Islet of Langerhans (tissue), 1 donor: ENCODE measurements around the gene GPC1.
"Not testable (repeated sequence)": the region's sequence is repeated elsewhere in the genome, so short reads cannot be mapped to it uniquely, and the experiment has no call there.

Source experiments
- FAIRE-seq: peaks from one replicate; lab custom pipeline; 2011; peaks lifted over from hg19 to GRCh38; lab: Jason Lieb, UNC

GPC1 gene, protein sequence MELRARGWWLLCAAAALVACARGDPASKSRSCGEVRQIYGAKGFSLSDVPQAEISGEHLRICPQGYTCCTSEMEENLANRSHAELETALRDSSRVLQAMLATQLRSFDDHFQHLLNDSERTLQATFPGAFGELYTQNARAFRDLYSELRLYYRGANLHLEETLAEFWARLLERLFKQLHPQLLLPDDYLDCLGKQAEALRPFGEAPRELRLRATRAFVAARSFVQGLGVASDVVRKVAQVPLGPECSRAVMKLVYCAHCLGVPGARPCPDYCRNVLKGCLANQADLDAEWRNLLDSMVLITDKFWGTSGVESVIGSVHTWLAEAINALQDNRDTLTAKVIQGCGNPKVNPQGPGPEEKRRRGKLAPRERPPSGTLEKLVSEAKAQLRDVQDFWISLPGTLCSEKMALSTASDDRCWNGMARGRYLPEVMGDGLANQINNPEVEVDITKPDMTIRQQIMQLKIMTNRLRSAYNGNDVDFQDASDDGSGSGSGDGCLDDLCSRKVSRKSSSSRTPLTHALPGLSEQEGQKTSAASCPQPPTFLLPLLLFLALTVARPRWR

DNA sequence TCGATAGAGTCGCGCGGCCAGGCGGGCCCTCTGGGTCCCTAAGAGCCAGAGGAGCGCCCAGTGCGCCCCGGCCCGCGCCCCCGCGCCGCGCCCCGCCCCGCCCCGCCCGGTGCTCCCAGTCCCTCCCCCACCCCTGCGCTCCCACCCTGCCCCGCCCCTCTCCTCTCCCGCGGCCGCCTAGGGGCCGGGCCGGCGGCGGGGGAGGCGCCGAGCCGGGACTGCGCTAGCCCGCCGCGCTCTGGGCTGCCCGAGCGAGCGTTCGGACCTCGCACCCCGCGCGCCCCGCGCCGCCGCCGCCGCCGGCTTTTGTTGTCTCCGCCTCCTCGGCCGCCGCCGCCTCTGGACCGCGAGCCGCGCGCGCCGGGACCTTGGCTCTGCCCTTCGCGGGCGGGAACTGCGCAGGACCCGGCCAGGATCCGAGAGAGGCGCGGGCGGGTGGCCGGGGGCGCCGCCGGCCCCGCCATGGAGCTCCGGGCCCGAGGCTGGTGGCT is at the start of gene GPC1:
GPC1 (plus strand) TSS at position 207 of the 491 bp plus-strand sequence; CDS start at position 463, 256 bp downstream.
- FAIRE-seq: no peak

DNA sequence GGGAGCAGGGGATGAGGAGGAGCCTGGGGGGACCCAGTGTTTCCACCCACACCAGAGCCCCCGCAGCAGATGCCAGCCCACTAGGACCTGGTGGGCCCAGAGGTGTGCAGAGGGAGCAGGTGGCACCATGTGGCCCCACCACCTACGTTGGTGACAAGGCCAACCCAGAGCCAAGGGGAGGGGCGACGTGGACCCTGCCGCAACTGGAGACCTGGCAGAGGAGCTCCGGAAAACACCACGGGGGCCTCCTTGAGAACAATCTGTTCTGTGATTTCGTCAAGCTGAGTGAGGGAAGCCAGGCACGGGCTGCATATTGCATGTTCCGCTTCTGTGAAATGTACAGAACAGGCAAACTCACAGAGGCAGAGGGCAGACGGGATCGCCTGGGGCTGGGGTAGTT is 49.1 kb upstream of the GPC1 start:
- FAIRE-seq: no peak

DNA sequence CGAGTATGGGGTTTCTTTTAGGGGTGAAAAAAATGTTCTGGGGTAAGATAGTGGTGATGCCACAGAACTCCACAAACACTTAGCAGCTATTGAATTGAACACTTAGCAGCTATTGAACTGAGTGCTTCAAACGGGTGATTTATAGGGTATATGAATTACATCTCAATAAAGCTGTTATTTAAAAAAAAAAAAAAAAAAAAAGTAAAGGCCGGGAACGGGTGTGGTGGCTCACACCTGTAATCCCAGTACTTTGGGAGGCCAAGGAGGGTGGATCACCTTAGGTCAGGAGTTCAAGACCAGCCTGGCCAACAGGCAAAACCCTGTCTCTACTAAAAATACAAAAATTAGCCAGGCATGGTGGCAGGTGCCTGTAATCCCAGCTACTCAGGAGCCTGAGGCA is 48.7 kb upstream of the GPC1 start:
- FAIRE-seq: not testable (repeated sequence)

DNA sequence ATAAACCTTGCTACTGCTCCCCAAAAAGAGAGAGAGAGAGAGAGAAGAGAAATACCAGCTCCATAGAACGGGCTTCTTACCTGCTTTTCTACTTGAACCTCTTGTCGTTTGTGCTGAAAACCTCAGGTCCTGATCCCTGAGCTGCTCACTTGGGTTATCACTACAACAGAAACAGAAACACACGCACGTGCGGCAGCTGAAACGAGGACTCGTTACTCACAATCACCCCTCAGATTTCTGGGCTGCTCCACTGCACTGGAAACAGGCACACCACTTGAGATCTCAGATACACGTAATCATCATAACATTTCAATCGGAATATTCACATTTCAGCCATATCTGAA is 48.2 kb upstream of the GPC1 start:
- no peak for FAIRE-seq

DNA sequence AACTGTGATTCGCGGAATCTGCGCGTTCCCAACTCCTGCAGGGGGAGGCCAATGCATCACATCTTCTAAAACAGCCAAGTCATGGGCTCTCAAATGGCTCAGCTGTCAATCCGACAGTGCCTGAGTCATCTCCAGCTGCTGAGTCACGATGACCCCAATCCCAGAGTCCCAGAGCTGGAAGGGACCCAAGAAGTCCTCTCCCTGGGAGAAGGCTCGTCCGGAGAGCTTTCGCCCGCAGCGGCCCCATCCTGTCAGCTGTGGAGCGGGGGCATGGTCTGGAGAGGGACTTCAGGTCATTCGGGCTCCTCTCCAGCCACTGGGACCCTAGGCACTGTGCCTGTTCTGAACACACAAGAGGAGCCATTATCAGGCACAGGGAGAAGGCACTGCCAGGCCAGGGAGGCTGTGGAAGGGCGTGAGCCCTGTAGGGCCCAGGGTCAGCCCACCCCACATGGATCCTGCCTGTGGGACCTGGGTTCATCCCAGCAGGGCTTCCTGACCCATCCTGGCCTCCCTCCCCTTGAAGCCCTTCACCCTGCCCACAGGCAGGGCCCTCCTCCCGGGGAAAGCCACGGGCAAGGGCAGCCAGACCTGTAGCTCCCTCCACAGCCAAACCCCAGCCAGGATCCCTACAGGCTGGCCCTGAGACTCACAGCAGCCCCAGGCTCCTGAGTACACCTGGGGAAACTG is 47.6 kb upstream of the GPC1 start:
- FAIRE-seq: no peak

DNA sequence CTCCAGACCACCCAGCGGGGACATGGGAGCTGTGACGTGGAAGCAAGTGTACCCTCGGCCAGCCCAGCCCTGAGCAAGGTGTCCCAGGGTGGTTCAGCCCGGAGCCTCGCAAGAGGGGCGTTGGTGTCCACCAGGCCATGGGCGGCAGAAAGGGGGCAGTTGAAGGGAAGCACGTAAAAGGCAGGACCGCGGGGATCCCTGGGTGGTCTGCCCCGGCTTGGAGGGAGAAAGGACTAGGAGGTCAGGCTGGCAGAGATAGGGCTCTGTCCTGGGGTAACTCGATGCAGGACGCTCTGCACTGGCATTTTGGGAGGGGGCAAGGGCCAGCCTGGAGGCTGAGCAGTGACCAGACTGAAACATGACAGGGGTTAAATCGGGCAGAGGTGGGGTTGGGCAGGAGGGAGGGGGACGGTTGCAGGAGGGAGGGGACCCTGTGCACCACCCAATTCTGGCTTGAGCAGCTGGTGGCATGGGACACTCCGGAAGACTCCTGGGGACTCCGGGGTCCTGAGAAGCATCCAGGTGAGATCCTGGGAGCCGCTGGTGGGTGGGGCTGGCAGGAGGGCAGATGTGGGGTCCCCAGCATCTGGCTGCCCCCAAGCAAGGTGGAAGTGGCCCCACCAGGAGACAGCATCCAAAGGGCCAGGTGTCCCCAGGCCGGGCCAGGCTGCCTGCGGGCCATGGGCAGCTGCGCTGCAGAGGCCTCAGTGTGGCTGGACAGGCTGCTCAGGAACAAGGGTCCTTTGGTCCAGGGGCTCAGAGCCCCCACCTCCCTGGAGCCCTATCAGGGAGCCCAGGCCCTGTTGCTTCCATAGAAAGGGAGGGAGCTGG is 46.8 kb upstream of the GPC1 start:
- no peak for FAIRE-seq

DNA sequence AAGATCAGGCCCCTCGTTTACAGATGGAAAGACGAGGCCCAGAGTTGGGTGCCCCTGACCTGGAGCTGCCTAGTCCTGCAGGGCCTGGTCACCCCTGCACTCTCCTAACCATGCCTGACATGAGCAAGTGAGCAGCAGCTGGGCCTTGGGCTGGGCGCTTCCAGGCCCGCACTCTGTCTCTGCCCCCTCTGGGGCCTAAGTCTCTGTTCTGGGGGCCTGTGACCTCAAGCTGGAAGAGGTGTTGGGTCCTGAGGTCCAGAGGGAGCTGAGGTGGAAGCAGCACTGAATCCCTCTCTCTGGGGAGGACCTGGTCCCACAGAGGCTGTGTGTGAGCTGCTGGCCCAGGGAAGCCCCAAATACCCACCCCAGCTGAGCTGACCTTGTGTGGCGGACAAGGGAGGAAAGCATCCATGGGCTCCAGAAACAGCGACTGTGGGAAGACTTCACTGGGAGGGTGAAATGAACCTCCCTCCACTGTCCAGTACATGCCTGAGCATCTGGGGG is 46.1 kb upstream of the GPC1 start:
- no peak for FAIRE-seq

DNA sequence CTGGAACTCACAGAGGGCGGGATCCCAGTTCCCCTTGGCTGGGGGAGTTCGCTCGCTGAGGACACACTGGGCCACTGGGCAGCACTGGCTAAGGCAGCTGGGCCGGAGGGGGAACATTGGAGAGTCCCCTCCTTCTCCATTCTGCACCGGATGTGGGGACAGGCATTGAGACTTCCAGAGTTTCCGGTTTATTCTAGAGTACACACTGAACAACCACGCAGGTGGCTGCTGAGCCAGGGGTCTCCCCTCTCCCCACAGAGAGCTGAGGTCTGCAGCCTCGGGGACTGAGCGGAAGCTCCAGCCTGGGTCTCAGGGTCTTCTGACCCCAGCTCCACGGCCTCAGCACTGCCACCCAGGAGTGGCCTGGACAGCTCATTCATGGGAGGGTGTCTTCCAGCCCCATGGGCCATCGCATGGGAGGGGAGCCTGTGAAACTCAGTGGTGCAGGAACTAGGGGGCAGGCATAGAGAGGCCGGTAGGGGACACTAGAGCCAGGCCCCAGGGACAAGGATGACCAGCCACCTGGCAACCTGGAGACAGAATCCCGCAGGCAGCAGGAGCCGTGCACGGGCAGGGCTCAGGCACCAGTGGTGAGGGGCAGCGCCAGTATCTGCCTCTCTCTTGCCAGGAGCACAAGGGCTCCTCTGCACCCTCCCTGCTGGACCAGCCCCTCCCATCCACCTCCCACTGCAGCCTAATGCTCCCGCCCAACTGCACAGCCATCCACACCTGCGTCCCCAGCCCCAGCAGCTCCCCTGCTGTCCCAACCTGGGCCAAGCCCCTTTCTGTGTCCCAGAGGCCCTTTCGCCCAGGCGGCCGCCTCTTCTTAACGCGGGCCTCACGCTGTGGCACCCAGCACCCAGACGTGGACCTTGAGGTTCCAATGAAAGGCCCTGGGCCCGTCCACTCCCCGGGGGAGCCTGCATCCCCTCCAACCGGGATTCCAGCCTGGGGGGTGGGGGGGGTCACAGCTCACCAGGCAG is 45.1 kb upstream of the GPC1 start:
- no peak for FAIRE-seq

DNA sequence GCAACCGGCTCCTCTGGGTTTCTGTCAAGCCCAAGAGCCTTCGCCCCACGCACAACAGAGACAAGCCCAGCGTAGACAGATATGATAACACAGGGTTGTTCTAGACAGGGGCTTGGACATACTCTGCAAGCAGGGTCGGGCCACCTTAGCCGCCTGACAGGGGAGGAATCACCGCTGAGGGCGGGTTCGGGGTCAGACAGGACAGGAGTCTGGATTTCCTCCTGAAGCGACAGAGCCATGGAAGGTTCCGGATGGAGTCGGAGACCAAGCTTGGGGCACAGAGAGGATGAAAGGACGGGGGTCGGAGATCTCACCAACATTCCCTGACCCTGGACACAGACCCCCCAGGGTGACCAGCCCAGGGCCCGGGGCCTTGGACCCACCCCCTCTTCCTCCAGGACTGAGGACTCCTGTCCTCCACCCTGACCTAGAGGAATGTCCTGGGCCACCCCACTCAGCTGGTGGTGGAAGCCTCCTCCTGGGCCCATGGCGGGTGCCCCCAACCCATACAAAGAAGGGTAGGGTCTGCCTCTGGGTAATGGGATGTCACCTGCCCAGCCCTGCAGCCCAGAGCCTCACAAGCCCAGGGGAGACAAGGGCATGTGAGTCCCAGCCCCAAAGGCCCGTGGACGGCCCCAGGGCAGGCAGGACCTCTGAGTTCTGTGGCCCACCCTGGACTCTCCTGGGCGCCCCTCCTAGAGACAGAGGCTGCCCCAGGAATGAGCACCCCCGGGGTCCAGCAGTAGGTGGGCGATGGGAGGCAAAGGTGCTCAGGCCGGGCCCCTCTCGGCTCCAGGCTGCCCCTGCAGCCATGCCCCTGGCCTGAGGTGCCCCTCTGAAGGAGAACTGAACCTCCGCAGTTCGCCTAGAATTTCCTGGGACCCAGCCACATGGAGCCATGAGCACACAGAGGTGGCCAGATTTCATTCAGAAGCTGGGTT is 44.1 kb upstream of the GPC1 start:
- FAIRE-seq: no peak

DNA sequence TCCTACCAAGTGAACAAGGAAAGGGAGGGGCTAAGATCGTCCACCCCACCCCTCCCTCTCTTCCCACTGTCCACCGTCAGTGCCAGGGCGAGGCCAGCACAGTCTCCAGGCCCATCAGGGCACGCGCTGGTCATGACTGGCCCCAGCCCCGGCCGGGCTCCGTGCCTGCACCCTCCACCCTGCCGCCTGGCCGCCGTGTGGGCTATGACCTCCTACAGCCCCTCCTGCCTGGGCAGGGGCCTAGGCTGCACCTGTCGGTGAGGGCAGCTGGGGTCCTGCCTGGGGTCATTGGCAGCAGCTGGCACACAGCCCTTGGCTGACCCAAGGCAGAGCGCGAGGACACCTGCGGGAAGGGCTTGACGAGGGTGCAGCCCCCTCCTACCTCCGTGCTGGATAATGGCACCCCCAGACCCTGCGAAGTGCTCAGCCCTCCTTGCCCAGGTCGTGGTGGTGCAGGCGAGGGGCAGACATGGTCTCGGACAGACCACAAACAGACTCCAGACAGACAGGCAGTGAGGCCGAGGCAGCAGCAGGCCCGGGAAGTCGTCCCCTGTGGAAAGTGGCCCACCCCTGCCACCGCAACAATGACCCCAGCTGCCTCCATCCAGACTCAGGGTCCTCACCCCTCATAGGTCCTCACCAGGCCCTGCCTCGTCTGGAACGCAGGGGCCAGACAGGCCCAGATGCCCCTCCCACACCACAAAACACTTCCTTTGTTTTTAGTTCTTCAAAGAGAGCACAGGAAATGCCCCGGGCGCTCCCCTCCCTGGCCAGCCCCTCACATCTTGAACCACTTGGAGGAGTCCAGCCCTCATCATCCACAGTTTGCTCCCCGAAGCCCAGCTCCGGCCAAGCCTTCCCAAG is 43.1 kb upstream of the GPC1 start:
- FAIRE-seq: no peak

DNA sequence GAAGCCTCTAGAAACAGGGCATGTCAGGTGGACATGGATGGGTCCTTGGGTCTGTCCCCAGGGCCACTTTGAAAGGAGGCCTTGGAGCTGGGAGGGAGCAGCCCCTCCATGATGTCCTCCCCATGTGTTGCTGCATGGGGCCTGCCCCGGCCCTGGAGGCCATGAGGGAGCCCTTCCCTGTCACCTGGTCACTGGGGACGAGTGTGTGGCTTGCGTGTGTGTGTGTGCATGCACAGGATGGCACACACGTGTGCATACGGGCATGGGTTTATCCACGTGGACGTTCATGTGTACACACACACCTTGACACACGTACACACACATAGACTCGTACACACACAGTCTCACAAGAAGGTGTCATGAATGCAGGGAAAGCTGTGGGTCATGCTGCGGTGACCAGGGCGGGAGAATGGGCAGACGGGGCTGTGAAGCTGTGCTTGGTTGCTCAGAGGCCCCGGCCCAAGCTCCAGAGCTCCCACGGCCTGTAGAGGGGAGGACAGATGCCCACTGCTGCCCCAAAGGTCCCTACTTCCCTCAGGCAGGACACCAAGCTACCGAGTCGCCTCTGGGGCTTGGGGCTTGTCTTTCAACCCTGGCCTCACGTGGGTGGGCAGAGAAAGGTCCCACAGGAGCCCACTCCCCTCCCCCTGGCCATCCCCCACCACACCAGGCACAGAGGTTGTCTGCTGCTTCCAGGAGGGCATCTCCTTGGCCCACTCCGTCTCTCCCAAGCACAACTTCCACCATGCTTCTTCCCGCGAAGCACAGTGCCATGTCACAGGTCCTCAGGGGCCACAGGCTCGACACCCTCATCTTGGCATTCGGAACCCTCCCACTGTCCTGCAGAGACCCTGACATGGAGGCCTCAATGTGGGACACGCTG is 42.3 kb upstream of the GPC1 start:
- no peak for FAIRE-seq

DNA sequence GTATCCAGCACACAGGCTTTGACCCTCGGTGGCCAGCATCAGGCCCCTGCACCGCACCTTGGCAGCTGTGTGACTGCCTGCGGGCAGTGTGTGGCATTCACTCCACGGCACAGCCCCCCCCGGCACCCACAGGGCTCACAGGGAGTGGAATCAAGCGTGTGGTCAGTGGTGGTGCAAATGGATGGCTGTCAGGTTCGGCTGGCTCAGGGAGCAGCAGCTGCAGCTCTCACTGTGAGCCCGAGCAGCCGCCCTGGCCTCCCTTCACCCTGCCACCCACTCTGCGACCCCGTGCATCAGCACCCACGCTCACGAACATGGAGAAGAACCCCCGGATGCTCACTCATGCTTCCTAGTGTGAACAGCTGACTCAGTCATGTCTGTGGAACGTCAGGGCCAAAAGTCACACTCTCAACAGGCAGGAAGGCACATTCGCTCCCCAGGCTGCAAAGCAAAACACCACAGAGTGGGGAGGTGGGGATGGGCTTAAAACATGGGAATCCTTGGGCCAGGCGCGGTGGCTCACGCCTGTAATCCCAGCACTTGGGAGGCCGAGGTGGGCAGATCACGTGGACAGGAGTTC is 41.5 kb upstream of the GPC1 start:
- FAIRE-seq: no peak

DNA sequence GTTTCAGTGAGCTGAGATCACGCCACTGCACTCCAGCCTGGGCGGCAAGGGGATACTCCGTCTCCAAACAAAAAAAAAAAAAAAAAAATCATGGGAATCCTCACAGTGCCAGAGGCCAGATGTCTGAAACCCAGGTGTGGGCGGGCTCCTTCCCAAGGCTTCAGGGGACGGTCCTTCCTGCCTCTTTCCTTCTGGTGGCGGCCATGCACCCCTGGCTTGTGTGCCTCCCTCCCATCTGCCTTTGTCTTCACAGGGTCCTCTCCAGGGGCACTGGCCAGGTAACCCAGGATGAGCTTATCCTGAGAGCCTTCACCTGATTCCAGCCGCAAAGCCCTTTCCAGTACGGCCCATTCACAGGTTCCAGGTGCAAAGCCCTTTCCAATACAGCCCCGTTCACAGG is 40.9 kb upstream of the GPC1 start:
- FAIRE-seq: no peak

DNA sequence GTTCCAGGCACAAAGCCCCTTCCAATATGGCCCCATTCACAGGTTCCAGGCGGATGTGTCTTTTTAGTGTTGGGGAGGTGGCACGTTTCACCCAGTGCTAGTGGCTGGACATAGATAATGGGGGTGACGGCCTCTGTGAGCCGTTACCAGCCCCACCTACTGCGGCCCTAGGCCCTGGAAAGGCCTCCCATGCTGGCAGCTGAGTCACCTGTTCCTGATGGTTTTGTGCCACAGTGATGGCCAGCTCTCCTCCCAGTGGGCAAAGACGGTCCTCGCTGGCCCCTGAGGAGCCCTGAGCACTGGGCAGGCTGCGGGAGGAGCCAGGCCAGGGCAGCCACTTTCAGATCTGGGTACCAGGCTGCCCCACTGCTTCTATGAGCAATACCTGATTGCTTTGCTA is 40.0 kb upstream of the GPC1 start:
- FAIRE-seq: no peak

DNA sequence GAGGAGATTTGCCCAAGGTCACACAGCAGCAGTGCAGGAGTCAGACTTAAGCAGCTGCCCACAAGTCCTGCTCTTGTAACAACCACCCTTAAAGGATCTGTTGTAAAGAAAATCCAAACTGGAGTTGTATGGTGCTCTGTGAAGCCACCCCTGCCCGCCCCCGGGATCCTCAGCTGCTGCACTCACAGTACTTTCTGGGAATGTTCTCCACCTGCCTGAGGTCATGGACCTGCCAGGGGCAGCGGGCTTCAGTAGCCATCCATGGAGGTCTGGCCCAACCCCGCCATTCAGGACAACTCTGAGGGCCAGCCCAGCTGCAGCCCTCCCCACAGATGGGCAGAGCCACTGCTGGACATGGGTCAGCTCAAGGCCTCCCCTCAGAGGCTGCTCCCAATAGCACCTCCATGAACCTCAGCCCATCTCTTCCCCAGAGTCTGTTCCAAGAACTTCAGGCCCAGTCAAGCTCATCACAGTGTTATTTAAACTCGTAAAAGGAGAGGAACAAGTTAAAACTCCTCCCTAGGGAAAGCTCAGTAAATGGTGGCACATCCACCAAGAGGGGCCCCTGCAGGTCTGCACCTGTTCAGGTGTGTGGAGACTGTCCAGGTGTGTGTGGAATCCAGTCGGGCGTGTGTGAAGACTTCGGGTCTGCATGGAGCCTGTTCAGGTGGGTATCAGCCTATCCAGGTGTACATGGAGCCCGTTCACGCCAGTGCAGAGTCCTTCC is 39.4 kb upstream of the GPC1 start:
- no peak for FAIRE-seq

DNA sequence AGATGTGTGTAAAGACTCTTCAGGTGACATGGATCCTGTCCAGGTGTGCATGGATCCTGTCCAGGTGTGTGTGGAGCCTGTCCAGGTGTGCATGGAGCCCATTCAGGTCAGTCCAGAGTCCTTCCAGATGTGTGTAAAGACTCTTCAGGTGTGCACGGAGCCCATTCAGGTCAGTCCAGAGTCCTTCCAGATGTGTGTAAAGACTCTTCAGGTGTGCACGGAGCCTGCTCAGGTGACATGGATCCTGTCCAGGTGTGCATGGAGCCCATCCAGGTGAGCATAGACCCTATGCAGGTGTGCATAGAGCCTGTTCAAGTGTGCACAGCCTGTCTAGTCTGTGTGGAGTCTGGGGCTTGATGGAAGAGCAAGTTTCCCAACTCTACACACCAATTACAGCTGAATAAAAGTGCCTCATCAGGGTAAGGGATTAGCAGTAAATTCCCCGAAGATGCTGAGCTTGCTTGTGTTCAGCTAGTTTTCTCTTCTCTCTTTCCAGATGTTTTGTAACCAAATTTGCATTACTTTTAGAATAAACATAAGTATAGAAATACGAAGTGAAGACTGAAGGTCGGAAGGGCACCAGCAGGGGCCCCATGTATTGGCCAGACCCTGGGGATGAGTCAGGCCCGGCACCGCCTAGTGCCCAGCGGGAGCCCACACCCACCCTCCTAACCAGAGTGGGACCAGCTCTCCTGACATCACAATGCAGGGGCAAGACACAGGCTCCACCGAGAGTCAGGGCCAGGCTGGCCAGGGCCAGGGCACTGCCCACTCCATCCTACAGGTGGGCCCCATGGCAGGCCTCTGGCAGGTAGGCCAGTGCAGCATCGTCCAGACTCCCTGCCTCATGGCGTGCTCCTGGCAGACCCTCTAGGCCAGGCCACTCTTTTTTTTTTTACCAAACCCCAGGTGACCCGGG is 38.6 kb upstream of the GPC1 start:
- FAIRE-seq: no peak
